LNCAP (cell line): ENCODE measurements around the gene STK26.
A peak's percentile ranks its signal among the peaks of the same experiment; 100 is the strongest.

ENCODE experiments used
- TF ChIP-seq, protein P1 (sequence below): fragments of 450-650 bp; IDR thresholded peaks from 2 replicates; pipeline ENCODE4 v1.5.1; 2017; ENCODE audit warnings: mild to moderate bottlenecking

STK26 gene

GRCh38 chrX:132063334-132063733, 40.2 kb downstream of the STK26 start:
- TF ChIP-seq, protein P1, sequence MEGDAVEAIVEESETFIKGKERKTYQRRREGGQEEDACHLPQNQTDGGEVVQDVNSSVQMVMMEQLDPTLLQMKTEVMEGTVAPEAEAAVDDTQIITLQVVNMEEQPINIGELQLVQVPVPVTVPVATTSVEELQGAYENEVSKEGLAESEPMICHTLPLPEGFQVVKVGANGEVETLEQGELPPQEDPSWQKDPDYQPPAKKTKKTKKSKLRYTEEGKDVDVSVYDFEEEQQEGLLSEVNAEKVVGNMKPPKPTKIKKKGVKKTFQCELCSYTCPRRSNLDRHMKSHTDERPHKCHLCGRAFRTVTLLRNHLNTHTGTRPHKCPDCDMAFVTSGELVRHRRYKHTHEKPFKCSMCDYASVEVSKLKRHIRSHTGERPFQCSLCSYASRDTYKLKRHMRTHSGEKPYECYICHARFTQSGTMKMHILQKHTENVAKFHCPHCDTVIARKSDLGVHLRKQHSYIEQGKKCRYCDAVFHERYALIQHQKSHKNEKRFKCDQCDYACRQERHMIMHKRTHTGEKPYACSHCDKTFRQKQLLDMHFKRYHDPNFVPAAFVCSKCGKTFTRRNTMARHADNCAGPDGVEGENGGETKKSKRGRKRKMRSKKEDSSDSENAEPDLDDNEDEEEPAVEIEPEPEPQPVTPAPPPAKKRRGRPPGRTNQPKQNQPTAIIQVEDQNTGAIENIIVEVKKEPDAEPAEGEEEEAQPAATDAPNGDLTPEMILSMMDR: no peak

- TF ChIP-seq, protein P1: no peak
Observed at GRCh38 chrX:132063862-132064261, 40.8 kb downstream of the STK26 start.

GRCh38 chrX:132068405-132068804, 45.3 kb downstream of the STK26 start:
- TF ChIP-seq, protein P1: no peak

DNA sequence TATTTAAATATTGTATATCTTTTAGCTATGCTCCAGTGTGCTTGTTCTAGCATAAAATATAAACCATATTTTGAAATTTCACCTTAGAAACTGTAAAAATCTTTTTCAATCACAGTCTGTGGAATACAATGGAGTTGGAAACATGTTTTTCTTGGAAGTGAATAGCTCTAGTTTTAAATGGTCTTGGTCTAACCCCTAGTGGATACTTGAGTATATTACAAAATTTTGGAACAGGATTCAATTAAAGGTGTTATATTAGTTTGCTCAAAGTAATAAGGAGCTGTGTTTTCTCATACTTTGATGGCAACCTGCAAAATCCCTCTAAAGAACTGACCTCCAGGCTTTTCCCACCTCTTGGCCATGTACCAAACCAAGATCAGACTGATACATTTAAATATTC, 48.2 kb downstream of the STK26 start:
- TF ChIP-seq, protein P1: peak; percentile 36; the same call in 1 of the 2 replicates

DNA sequence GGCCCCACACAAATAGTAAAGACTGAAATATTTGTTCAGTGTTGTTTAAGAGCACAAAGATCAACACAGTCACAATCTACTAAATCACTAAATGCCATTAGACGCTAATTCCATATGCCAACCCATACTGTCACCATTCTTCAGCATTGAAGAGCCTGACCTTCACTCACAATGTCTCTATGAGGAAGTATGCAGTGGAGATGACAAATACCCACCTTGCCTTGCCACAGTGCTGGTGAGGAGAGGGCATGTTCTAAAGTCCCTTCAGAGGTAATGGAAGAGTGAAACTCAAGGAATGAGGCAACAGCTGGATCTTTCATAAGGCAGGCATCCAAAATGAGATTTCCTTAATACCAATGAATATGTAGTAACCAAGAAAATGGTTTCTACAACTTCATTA, 54.3 kb downstream of the STK26 start:
- TF ChIP-seq, protein P1: no peak

GRCh38 chrX:132077912-132078311, 54.8 kb downstream of the STK26 start:
- TF ChIP-seq, protein P1: no peak

DNA sequence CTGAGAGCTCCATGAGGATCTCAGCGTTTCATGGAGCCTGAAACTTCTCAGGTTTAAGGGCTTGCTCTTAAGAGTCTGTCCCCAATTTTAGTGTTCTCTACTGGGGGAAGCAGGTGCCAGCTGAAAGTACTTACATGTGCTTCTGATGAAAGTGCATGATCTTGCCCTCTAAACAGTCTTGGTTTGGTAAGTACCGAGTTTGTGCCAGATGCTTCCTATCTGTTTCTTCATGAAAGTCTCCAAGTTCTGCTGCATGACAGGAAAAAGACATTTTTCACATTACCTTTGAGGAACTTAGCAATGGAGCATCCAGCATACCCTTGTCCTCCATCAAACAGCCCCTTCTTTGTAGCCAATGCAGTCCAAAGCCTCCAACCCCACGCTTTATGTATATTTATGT, 62.7 kb downstream of the STK26 start:
- TF ChIP-seq, protein P1: no peak

GRCh38 chrX:132086672-132087071, 63.6 kb downstream of the STK26 start:
- TF ChIP-seq, protein P1: no peak
